Left lung (tissue), 10 donors: ENCODE results near the gene TNFSF15. TPM values are rescaled to one million over a fixed set of nuclear protein-coding genes. Genes with fewer than 3 reads are reported as not detected.
A peak's percentile ranks its signal among the peaks of the same experiment; 100 is the strongest.

ENCODE experiments used
- ATAC-seq: fragments of 200-7000 bp; cut with Tn5 transposase; one replicate; pipeline ENCODE4 v1.9.1; 2020; ENCODE audit warnings: moderate library complexity
- DNase-seq, 4 donors: peaks; one replicate each; pipeline ENCODE4 v3.0.0-alpha.2; 2013 to 2020
- H3K27ac ChIP-seq, 2 donors: fragments of 200-600 bp; sonication (generic) in 1 of 2; one replicate each; pipeline versions ENCODE4 v1.5.0 to v1.8.0; 2020 to 2021
- H3K27me3 ChIP-seq, 2 donors: fragments of 200-600 bp; sonication (generic) in 1 of 2; one replicate each; pipeline versions ENCODE4 v1.5.0 to v1.8.0; 2020 to 2021
- H3K36me3 ChIP-seq, 2 donors: fragments of 200-600 bp; sonication (generic) in 1 of 2; one replicate each; pipeline versions ENCODE4 v1.5.0 to v1.8.0; 2020 to 2021
- H3K4me1 ChIP-seq, 2 donors: fragments of 200-600 bp; one replicate each; pipeline ENCODE4 v1.8.0; 2021
- H3K4me3 ChIP-seq, 2 donors: fragments of 200-600 bp; sonication (generic) in 1 of 2; one replicate each; pipeline versions ENCODE4 v1.5.0 to v1.8.0; 2020 to 2021; ENCODE audit warnings: mild to moderate bottlenecking in 1 of 2
- H3K9me3 ChIP-seq, 2 donors: fragments of 200-600 bp; sonication (generic) in 1 of 2; one replicate each; pipeline versions ENCODE4 v1.5.0 to v1.8.0; 2020 to 2021
- intact Hi-C, 2 donors: fragments of 100-400 bp; cut with DNase I; formaldehyde crosslinking; loops; one replicate each; pipeline versions ENCODE4 v1.11.2 to v1.14.2; 2022
- polyA plus RNA-seq, 6 donors: library from polyadenylated mRNA; unstranded; fragments of 120-200 nt; gene quantifications; one replicate each; pipeline ENCODE4 v1.2.1, GENCODE V29; 2013; ENCODE audit not compliant: insufficient read length in 6 of 6
- total RNA-seq, 2 donors: library from RNA; stranded (reverse); fragmentation: NEBNext Ultra II Directional; extraction: Animal tissue kit (Norgen Biotek cat#: 25700); gene quantifications; one replicate each; pipeline ENCODE4 v1.2.1, GENCODE V29; 2021
- TF ChIP-seq, protein P1 (sequence below), 2 donors: fragments of 200-600 bp; sonication (generic) in 1 of 2; IDR thresholded peaks; one replicate each; pipeline versions ENCODE4 v1.5.0 to v1.8.0; 2021; ENCODE audit warnings: antibody characterized with exemption in 2 of 2
- donor health status: DM: no; HTN: yes; CAD: no.
- donor health status: DM: no; HTN: no; CAD: no.

Gene TNFSF15
- total and polyA plus RNA-seq, 8 donors = 9.0 to 22.8 (median 12.8) TPM

DNA sequence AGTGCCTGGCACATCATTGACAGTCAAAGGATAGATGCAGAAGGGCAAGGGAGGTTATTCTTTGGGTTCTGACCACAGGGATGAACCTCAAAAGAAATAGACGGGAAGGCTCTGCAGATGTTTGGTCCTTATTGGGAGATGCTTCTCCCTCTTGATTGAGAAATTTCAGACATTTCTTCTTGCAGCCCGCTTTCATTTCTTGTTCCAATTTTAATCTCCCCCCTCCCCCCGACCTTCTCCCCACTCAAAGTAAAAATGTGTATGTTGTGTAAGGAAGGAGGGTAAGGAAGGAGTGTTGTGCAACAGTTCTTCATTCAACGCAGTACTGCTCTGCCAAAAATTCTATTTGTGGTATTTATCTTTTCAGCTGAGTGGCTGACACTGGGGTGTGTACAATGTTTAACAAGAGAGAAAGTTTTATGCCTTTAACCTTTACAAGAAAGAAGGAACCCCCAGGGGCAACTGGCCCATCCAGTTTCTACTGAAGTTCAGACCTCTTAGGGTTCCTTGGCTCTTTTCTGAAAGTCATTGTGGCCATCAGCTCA, 46.3 kb upstream of the TNFSF15 start:
- DNase-seq (peak in 3 of 4 donors; percentile 59 to 83 (median 72)), ATAC-seq (peak; percentile 83)
- Histone ChIP-seq H3K36me3 (no peaks in the 10 kb centered on the region), H3K9me3 (no peaks in the 10 kb centered on the region), H3K27me3 (no peaks in the 10 kb centered on the region), H3K4me1 (peaks cover 17 to 18% of the 10 kb centered on the region in 2 donors), H3K27ac (no peak overlapping the region), H3K4me3 (no peak overlapping the region)
- TF ChIP-seq, protein P1, sequence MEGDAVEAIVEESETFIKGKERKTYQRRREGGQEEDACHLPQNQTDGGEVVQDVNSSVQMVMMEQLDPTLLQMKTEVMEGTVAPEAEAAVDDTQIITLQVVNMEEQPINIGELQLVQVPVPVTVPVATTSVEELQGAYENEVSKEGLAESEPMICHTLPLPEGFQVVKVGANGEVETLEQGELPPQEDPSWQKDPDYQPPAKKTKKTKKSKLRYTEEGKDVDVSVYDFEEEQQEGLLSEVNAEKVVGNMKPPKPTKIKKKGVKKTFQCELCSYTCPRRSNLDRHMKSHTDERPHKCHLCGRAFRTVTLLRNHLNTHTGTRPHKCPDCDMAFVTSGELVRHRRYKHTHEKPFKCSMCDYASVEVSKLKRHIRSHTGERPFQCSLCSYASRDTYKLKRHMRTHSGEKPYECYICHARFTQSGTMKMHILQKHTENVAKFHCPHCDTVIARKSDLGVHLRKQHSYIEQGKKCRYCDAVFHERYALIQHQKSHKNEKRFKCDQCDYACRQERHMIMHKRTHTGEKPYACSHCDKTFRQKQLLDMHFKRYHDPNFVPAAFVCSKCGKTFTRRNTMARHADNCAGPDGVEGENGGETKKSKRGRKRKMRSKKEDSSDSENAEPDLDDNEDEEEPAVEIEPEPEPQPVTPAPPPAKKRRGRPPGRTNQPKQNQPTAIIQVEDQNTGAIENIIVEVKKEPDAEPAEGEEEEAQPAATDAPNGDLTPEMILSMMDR (IDR thresholded peaks at IDR 0.05) = no peak
- intact Hi-C loops = no loop called here

DNA sequence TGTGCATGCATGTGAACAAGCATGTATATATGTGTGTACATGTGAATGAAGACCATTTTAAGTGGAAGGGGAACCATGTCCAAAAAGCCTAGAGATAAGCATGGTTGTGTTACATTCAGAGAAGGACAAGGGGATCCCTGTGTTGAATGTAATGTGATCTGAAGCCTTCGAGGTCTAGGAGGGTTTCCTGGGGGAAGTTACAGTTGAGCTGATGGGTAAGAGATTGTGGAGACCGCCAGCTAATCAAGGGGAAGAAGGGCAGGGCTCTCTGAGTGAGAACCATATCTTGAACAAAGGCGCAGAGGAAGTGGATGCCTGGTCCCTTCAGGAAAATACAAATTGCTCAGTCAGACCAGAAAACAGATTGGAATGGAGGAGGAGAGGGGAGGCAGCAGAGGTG, 45.5 kb upstream of the TNFSF15 start:
- Histone ChIP-seq H3K4me1 (peaks cover 17 to 18% of the 10 kb centered on the region in 2 donors), H3K36me3 (no peaks in the 10 kb centered on the region), H3K4me3 (no peak overlapping the region), H3K27me3 (no peaks in the 10 kb centered on the region), H3K27ac (no peak overlapping the region), H3K9me3 (no peaks in the 10 kb centered on the region)
- intact Hi-C loops = no loop called here
- ATAC-seq (no peak), DNase-seq (no peak)
- TF ChIP-seq, protein P1 (IDR thresholded peaks at IDR 0.05) = no peak

DNA sequence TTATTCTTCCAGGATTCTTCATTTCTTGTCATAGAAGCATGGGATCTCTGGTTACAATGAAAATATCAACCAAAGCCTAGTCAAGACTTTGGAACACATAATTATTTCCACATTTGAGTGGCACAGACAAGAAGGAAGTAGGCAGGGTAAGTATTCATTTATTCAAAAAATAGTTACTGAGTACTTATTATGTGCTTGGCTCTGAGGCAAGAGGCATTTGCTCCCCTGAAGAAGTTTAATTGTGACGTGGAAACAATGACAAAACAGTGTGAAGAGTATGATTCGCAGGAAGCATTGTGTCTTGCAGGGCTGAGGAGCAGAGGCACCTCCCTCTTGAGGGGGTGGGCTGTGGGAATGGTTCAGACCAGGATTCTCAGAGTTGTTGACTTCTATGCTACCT, 45.0 kb upstream of the TNFSF15 start:
- H3K36me3 ChIP-seq = no peaks in the 10 kb centered on the region
- H3K27ac ChIP-seq = no peak overlapping the region
- peaks cover 17 to 18% of the 10 kb centered on the region in 2 donors for H3K4me1 ChIP-seq
- H3K4me3 ChIP-seq = no peak overlapping the region
- no peaks in the 10 kb centered on the region for H3K27me3 ChIP-seq
- TF ChIP-seq, protein P1 (IDR thresholded peaks at IDR 0.05) = no peak
- no peak for DNase-seq
- H3K9me3 ChIP-seq = no peaks in the 10 kb centered on the region
- intact Hi-C loops = no loop called here
- peak; percentile 14 for ATAC-seq

DNA sequence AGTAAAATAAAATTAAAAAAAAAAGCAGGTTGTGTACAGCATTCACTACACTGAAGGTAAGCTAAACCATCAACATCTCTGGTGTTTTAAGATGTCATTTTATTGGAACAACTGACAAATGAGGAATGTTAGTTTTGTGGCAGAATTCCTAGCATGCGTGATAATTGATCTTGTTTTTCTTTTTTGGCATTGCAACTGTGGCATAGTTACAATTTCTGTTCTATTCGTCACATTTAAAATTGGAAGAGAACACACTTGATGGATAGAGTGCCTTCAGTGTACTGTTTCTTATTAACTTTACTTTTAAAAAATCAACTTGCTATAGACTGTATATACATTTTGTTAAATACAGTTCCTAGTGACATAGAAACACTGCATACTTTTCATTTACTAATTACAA, 43.6 kb upstream of the TNFSF15 start:
- Histone ChIP-seq H3K4me3 (no peak overlapping the region), H3K36me3 (no peaks in the 10 kb centered on the region), H3K27me3 (no peaks in the 10 kb centered on the region), H3K9me3 (no peaks in the 10 kb centered on the region), H3K27ac (no peak overlapping the region), H3K4me1 (peaks cover 17 to 18% of the 10 kb centered on the region in 2 donors)
- intact Hi-C loops = no loop called here
- no peak for DNase-seq
- TF ChIP-seq, protein P1 (IDR thresholded peaks at IDR 0.05) = no peak
- ATAC-seq = no peak

DNA sequence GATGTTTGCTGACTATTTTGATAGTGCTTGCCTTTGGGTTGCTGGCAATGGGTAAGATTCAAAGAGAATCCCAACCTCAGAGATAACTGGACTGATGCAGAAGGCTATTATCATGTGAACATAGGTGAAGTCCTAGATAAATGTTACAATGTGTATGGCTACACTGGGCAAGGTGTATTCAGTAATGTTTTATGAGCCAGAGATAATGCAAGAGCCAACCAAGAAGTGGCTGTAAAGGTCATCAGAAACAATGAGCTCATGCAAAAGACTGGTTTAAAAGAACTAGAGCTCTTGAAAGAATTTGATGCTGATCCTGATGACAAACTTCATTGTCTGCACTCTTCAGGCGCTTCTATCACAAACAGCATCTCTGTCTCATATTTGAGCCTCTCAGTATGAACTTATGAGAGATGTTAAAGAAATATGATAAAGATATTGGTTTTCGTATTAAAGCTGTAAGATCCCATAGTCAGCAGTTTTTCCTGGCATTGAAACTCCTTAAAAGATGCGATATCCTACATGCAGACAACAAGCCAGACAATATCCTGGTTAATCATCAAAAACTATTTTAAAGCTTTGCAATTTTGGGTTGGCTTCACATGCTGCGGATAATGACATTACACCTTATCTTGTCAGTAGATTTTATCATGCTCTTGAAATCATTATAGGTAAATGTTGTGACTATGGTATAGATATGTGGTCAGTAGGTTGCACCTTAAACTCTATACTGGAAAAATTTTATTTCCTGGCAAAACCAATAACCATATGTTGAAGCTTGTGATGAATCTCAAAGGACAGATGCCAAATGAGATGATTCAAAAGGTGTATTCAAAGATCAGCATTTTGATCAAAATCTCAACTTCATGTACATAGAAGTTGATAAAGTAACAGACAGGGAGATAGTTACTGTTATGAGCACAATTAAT, 41.9 kb upstream of the TNFSF15 start:
- DNase-seq = no peak
- intact Hi-C loops = no loop called here
- H3K27ac ChIP-seq = no peak overlapping the region
- no peaks in the 10 kb centered on the region for H3K36me3 ChIP-seq
- TF ChIP-seq, protein P1 (IDR thresholded peaks at IDR 0.05) = no peak
- H3K4me1 ChIP-seq = peaks cover 14 to 18% of the 10 kb centered on the region in 2 donors
- H3K4me3 ChIP-seq = no peak overlapping the region
- no peaks in the 10 kb centered on the region for H3K9me3 ChIP-seq
- no peak for ATAC-seq
- no peaks in the 10 kb centered on the region for H3K27me3 ChIP-seq
